SK-N-SH treated with all-trans-retinoic acid at 6 μM for 48 hours (cell line): Measurements from ENCODE around the gene HNRNPH2.

ENCODE experiments used
- ARNTL ChIP-seq: fragments of 450-650 bp; formaldehyde crosslinking; IDR thresholded peaks from 2 replicates; pipeline ENCODE4 v1.5.0; 2020; ENCODE audit warnings: low read depth, mild to moderate bottlenecking, moderate library complexity, borderline replicate concordance
- CSDC2 ChIP-seq: fragments of 250-450 bp; sonication (Bioruptor Pico); IDR thresholded peaks from 2 replicates; pipeline ENCODE4 v1.5.0; 2020; ENCODE audit warnings: mild to moderate bottlenecking, moderate library complexity
- ISL1 ChIP-seq: fragments of 250-450 bp; sonication (Bioruptor Pico); IDR thresholded peaks from 2 replicates; pipeline ENCODE4 v2.1.2; 2022; ENCODE audit warnings: mild to moderate bottlenecking, moderate library complexity
- OSR1 ChIP-seq: fragments of 250-450 bp; sonication (Bioruptor Pico); IDR thresholded peaks from 2 replicates; pipeline ENCODE4 v1.8.0; 2022; ENCODE audit warnings: moderate library complexity, mild to moderate bottlenecking, inconsistent platforms
- PATZ1 ChIP-seq: fragments of 250-450 bp; sonication (Bioruptor Pico); IDR thresholded peaks from 2 replicates; pipeline ENCODE4 v1.8.0; 2020; ENCODE audit warnings: mild to moderate bottlenecking, moderate library complexity, borderline replicate concordance
- RARB ChIP-seq: fragments of 250-450 bp; sonication (Bioruptor Pico); IDR thresholded peaks from 2 replicates; pipeline ENCODE4 v1.8.0; 2021; ENCODE audit warnings: mild to moderate bottlenecking, moderate library complexity
- TCF4 ChIP-seq: fragments of 250-450 bp; sonication (Bioruptor Pico); IDR thresholded peaks from 2 replicates; pipeline ENCODE4 v1.8.0; 2021; ENCODE audit warnings: mild to moderate bottlenecking, moderate library complexity, borderline replicate concordance
- TOX ChIP-seq: fragments of 250-450 bp; sonication (Bioruptor Pico); IDR thresholded peaks from 2 replicates; pipeline ENCODE4 v1.8.0; 2021; ENCODE audit warnings: mild to moderate bottlenecking, moderate library complexity, borderline replicate concordance
- TSHZ2 ChIP-seq: fragments of 250-450 bp; sonication (Bioruptor Pico); IDR thresholded peaks from 2 replicates; pipeline ENCODE4 v1.5.0; 2020; ENCODE audit warnings: mild to moderate bottlenecking, moderate library complexity
- ZFP3 ChIP-seq: fragments of 250-450 bp; sonication (Bioruptor Pico); IDR thresholded peaks from 2 replicates; pipeline ENCODE4 v1.5.0; 2020; ENCODE audit warnings: mild to moderate bottlenecking, moderate library complexity
- ZNF565 ChIP-seq: fragments of 450-650 bp; formaldehyde crosslinking; conservative IDR thresholded peaks from 2 replicates; pipeline ENCODE4 v1.5.0; 2020; ENCODE audit warnings: low read depth, mild to moderate bottlenecking, moderate library complexity

- TF ChIP-seq PATZ1 (CRISPR knock-in tag), result no peak
- TF ChIP-seq TSHZ2, result no peak
- TF ChIP-seq ARNTL, result no peak
- TF ChIP-seq TOX (CRISPR knock-in tag), result no peak
- no peak for TF ChIP-seq ZNF565 (CRISPR knock-in tag)
- TF ChIP-seq ZFP3 (CRISPR knock-in tag), result no peak
- no peak for TF ChIP-seq RARB (CRISPR knock-in tag)
- no peak for TF ChIP-seq OSR1 (CRISPR knock-in tag)
- no peak for TF ChIP-seq TCF4 (CRISPR knock-in tag)
- TF ChIP-seq ISL1 (CRISPR knock-in tag), result no peak
- TF ChIP-seq CSDC2 (CRISPR knock-in tag), result no peak
Measured at GRCh38 chrX:101462892-101463291, 54.9 kb downstream of the HNRNPH2 start.
